Urothelium cell line (cell line): Measurements from ENCODE around the gene LRRC14B.
"Not testable (repeated sequence)": the region's sequence is repeated elsewhere in the genome, so short reads cannot be mapped to it uniquely, and the experiment has no call there.

Experiments used
- DNase-seq: peaks from one replicate; pipeline ENCODE4 v3.0.0; 2011; ENCODE audit warnings: low spot score, mixed read lengths
- FAIRE-seq: peaks from 2 replicates; lab custom pipeline; 2011; peaks lifted over from hg19 to GRCh38; lab: Jason Lieb, UNC

LRRC14B gene

GRCh38 chr5:204966-205670, 13.8 kb downstream of the LRRC14B start:
- FAIRE-seq (no peak), DNase-seq (no peak)

- FAIRE-seq = no peak
Measured at GRCh38 chr5:206406-206805, 15.1 kb downstream of the LRRC14B start.

GRCh38 chr5:206927-207536, 15.7 kb downstream of the LRRC14B start:
- DNase-seq (no peak), FAIRE-seq (no peak)

More at GRCh38 chr5:206406-206805, 15.1 kb downstream of the LRRC14B start:
- DNase-seq = peak; percentile 12

GRCh38 chr5:207599-207998, 16.3 kb downstream of the LRRC14B start:
- FAIRE-seq (no peak), DNase-seq (no peak)

- no peak for DNase-seq
- no peak for FAIRE-seq
Measured at GRCh38 chr5:208449-209114, 17.3 kb downstream of the LRRC14B start.

- DNase-seq (no peak), FAIRE-seq (no peak)
Measured at GRCh38 chr5:213803-214395, 22.6 kb downstream of the LRRC14B start.

- FAIRE-seq = not testable (repeated sequence)
Measured at GRCh38 chr5:215256-215655, 24.0 kb downstream of the LRRC14B start.

GRCh38 chr5:216076-216475, 24.8 kb downstream of the LRRC14B start:
- DNase-seq, FAIRE-seq: not testable (repeated sequence)

More at GRCh38 chr5:215256-215655, 24.0 kb downstream of the LRRC14B start:
- not testable (repeated sequence) for DNase-seq

- FAIRE-seq (peak; percentile 44), DNase-seq (peak; percentile 100)
Measured at GRCh38 chr5:217494-218456, 26.5 kb downstream of the LRRC14B start, which contains the start of the genes CCDC127 and SDHA. Gene CCDC127 (minus strand): TSS chr5:218153. CDS start chr5:216849, 1,304 bp downstream. Gene SDHA (plus strand): TSS chr5:218320. CDS start chr5:218356, 36 bp downstream.

- no peak for FAIRE-seq
- DNase-seq = no peak
Measured at GRCh38 chr5:218457-219291, 27.4 kb downstream of the LRRC14B start.

GRCh38 chr5:219460-219863, 28.2 kb downstream of the LRRC14B start:
- FAIRE-seq = no peak
- no peak for DNase-seq

GRCh38 chr5:219991-220390, 28.7 kb downstream of the LRRC14B start:
- no peak for DNase-seq
- FAIRE-seq = no peak

- FAIRE-seq, DNase-seq: not testable (repeated sequence)
Measured at GRCh38 chr5:222951-223715, 31.8 kb downstream of the LRRC14B start.

GRCh38 chr5:223791-224190, 32.5 kb downstream of the LRRC14B start:
- FAIRE-seq (no peak), DNase-seq (no peak)

- DNase-seq (no peak), FAIRE-seq (no peak)
Measured at GRCh38 chr5:225334-225733, 34.0 kb downstream of the LRRC14B start.

GRCh38 chr5:227375-227774, 36.1 kb downstream of the LRRC14B start:
- DNase-seq, FAIRE-seq: not testable (repeated sequence)

- no peak for FAIRE-seq
- no peak for DNase-seq
Measured at GRCh38 chr5:228886-229285, 37.6 kb downstream of the LRRC14B start.

GRCh38 chr5:230711-231110, 39.4 kb downstream of the LRRC14B start:
- DNase-seq = no peak
- FAIRE-seq = no peak
